Right kidney (tissue), 1 donor: ENCODE data around the gene GCNT2.
"Not testable (repeated sequence)": the region's sequence is repeated elsewhere in the genome, so short reads cannot be mapped to it uniquely, and the experiment has no call there.

Source experiments
- DNase-seq: peaks from one replicate; pipeline ENCODE4 v3.0.0-alpha.2; 2016

GCNT2 gene

DNA sequence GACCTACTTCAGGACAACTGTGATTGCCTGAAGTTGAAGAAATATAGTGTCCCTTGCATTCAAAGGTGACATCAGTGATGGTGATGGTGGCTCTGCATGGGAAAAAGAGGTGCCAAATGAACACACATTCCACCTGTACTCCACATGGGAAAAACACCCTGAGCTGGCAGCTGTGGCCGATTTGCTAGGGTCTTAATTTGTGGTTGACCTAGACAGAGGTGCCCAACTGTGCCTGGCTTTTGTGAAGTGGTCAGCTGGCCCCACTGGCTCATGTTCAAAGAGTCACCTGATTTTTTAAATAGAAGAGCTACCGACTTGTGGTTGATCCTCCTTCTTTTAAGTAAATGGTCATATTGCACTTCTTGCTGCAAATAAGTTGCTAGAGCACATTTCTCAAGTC lies 7.6 kb upstream of the GCNT2 start:
- no peak for DNase-seq

DNA sequence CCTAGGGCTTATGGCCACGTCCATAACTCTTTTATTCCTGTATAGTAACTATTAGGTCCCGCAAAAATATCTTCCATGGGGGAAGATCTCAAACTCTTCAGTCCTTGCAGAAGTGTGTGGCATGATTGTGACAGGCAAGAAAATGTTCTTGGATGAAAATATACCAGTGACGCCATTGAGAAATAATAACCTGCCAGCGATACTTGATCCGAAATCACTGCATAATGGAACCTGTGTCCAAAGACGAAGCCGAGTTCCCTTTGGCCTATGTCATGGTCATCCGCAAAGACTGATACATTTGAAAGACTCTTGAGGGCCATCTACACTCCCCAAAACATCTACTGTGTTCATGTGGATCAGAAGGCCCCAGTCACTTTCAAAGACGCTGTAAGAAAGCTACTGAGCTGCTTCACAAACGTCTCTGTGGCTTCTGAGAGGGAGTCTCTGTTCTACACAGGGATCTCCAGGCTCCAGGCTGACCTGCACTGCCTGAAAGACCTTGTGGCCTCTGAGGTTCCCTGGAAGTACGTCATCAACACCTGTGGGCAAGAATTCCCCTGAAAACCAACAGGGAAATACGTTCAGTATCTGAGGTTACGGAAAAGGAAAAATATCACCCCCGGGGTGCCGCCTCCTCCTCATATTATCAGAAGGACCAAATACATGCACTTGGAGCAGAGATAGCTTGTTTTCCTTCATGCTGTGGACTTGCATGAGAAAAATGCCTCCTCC lies 6.9 kb upstream of the GCNT2 start:
- DNase-seq, result no peak

DNA sequence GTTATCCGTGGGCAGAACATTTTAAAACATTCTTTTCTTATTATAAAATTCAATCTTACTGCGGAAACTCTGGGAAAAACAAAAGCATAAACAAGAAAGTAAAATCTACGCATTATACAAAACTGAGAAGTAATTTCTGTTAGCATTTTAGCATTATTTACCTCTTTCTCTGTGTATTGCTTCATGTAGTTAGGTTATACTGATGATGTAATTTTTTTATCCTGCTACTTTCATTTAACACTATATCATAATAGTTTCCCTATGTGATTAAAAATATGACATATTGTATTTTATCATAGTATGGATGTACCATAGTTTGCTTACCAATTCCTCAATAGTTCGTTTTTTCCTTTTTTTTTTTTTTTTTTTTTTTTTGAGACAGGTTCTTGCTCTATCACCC lies 4.2 kb upstream of the GCNT2 start:
- DNase-seq, result no peak

DNA sequence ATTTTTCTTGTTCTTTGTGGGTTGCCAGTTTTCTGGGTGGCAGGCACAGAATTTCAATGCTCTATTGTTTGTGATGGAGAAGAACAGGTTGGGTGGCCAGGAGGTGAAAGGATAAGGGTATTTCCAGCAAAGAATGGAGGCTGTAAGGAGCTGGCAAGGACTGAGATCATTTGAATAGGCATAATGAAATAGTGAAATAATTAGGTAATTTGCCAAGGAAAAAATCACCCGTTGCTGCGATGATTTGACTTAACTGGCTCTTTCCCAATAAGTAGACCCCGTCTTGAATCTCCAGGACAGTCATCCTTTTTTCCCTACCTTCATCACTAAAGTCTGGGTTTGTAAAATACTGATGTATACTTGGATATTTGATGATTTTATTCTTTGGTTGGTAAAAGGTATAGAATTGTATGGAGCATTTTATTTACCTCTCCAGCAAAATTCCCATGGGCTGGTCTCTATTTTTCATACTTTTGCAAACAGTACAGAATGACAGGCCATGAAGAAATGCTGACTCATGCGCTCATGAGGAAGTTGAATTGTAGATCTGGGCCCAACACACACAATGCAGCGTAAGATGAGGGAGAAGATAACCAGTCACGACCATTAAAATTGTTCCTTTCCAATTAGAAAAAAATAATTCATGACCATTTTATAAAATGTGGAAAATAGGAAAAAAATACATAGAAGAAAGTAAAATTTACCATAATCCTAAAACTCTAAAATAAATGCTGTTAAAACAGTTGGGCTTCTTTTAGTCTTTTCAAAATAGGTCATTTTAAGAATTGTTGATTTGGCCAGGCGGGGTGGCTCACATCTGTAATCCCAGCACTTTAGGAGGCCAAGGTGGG lies 2.4 kb upstream of the GCNT2 start:
- DNase-seq, result no peak

DNA sequence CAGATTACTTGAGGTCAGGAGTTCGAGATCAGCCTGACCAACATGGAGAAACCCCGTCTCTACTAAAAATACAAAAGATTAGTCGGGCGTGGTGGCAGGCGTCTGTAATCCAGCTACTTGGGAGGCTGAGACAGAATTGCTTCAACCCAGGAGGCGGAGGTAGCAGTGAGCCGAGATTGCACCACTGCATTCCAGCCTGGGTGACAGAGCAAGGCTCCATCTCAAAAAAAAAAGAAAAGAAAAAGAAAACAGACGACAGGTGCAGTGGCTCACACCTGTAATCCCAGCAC lies 1.8 kb upstream of the GCNT2 start:
- DNase-seq, result not testable (repeated sequence)

DNA sequence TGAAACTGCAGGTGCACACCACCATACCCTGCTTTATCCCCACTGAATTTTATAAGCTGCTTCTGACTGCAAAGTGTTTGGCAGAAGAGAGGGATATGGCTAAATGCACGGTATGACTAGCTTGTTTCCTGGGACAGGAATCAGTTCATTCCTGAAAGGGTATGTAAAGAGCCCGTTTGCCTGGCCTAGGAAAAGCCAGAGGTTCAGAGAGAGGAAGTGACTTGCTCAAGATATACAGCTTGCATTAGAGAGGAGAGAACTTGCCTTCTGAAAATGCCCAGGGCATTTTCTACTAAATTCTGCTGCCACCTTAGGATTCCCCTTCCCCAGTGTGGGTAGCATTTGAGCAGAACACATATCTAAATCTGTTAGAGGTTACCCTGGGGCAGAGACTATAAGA lies 683 bp upstream of the GCNT2 start:
- no peak for DNase-seq

DNA sequence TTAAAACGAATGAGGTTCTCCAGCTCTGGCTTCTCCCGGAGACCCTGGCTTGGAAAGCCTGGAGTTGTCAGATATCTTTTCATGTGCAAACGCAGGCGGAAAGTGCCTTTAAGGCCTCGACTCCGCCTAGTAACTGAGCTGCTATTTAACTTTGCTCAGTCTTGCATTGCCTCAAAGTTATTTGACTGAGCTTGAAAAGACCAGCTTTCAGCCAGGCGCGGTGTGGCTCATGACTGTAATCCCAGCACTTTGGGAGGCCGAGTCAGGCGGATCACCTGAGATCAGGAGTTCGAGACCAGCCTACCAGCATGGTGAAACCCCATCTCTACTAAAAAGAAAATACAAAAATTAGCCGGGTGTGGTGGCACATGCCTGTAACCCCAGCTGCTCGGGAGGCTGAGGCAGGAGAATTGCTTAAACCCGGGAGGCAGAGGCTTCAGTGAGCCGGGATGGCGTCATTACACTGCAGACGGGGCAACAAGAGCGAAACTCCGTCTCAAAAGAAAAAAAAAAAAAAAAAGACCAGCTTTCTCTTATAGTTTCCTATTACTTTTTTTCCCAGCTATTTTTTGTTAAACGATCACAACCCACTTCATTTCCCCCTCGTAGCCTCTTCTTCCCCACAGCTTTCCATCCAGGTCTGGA lies 1.9 kb downstream of the GCNT2 start:
- no peak for DNase-seq

DNA sequence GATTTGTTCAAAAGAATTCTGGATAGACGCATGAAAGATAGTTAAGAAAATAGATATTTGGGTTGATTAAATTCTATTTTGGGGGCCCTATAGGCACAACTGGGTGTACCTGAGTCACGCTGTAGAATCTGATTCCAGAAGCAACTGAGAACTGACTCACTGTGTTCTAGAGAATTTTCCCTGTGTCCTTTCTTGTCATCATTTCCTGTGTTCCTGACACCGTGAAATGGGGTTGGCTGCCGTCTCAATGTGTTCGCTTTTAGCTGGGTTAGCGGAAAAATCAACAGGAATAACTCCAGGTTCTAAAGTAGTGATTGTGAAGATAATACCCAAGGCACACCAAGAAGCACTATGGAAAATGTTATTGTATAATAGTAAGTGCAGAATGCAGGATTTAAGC lies 5.0 kb downstream of the GCNT2 start:
- no peak for DNase-seq

DNA sequence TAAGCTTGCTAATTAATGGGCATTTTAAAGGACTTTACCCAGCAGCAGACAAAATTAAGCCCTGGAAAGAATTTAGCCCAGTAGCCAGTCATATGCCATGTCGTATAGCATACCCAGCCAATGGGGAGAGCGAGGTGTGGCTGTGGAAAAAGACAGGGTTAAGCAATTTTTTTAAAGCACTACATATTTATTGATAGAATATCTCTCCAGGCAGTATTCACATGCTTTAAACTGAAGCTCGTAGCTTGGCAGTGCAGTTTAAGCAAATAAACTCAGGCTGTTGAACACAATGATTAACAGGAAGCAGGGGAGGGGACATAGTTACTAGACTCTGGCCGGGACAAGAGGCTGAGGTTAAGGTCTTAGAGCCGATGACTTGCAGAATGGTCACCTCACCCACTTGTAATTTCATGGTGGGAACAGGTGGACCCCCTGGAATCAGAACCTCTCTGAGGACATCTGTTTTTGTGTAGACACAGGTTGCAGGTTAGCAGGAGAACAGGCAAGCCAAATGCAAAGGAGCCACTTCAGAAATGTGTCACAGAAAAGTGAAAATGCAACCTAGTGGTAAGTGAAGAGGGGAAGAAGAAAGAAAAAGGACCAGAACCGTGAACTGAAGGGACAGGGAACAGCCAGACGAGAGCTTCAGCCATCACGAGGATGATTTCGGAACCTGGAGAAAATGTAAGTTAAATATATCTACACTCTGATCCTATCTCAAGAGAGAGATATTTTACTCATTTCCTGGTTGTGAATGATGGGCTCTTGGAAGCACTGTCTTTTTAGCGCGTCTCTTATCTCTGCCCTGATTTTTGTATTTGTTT lies 7.2 kb downstream of the GCNT2 start:
- no peak for DNase-seq

DNA sequence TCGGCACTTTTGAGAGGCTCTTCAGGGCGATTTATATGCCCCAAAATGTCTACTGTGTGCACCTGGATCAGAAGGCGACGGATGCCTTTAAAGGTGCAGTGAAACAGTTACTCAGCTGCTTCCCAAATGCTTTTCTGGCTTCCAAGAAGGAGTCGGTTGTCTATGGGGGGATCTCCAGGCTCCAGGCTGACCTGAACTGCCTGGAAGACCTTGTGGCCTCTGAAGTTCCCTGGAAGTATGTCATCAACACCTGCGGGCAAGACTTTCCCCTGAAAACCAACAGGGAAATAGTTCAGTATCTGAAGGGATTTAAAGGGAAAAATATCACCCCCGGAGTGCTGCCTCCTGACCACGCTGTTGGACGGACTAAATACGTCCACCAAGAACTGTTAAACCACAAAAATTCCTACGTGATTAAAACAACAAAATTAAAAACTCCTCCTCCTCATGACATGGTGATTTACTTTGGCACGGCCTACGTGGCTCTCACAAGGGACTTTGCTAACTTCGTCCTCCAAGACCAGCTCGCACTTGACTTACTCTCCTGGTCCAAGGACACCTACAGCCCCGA lies 8.2 kb downstream of the GCNT2 start:
- DNase-seq, result no peak

DNA sequence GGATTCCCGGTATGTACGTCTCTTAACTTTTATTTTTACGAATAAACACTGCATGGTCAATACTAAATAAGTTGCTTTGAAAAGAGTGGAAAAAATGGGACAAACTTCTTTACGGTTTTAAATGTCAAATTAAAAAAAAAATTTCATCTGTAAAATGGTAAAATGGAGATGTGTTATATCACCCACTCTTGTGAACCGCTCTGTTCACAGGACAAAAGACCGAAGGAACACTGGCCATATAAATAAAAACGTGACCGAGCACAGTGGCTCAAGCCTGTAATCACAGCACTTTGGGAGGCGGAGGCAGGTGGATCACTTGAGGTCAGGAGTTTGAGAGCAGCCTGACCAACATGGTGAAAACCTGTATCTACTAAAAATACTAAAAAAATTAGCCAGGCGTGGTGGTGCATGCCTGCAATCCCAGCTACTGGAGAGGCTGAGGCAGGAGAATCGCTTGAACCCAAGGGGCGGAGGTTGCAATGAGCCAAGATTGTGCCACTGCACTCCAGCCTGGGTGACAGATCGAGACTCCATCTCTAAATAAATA lies 8.8 kb downstream of the GCNT2 start:
- not testable (repeated sequence) for DNase-seq

DNA sequence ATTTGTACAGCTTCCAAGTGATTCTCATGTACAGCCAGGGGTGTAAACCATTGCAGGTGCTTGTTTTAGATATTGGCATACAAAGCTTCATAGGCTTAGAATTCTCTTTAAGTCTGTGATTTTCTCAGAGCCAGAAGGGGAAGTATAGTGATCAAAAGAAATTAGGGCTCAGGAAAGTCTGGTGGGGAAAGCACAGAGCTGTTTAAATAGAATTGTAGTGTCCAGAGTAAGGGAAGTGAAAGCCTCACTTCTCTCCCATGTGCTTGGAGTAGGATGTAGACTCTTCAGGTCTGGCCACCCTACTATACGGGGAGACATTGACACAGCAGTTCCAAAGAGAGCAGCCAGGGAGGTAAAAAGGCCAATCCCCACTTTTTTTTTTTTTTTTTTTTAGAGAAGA lies 10.4 kb downstream of the GCNT2 start:
- DNase-seq, result no peak

DNA sequence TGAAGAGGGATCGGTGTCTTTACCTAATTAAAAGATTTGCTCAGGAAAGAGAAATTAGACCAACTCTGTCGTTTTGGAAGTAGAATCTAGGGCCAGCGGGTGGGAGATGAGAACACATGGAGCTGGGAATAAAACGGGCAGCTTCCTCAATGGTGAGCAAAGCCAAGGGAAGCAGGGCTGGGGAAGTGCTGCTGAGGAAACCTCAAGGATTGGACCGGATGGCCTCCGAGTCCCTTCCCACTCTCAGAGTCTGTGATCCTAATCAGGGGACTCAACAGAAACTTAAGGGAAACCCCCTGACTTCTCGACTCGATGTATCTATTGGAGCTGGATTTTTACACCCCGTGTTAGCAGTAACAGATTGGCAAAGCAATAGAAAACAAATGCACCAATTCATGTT lies 10.8 kb downstream of the GCNT2 start:
- no peak for DNase-seq

DNA sequence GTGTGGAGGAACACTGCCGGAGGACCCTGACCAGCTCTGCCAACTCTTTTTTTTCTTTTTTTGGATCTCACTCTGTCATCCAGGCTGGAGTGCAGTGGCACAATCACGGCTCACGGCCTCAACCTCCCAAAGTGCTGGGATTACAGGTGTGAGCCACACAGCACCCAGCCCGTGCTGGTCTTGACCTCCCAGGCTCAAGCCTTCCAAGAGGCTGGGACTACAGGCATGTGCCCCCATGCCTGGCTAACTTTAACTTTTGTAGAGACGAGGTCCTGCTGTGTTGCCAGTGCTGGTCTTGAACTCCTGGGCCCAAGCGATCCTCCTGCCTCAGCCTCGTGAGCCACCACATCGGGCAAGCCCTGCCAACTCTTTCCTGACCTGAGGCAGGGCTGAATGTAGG lies 11.2 kb downstream of the GCNT2 start:
- DNase-seq, result no peak

DNA sequence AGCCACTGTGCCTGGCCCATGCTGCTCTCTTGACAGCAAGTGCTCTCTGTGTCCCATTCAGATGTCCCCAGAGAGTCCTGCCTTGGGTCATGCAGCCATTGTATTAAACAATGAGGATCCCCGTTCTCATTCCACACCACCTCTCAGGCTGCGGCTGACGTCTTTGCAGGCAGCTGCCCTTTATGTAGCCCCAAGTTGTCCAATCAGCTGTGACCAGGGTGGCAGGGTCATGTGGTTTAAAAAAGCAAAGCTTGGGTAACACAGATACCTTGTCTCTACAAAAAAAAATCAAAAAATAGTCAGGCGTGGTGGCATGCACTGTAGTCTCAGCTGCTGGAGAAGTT lies 13.2 kb downstream of the GCNT2 start:
- no peak for DNase-seq

DNA sequence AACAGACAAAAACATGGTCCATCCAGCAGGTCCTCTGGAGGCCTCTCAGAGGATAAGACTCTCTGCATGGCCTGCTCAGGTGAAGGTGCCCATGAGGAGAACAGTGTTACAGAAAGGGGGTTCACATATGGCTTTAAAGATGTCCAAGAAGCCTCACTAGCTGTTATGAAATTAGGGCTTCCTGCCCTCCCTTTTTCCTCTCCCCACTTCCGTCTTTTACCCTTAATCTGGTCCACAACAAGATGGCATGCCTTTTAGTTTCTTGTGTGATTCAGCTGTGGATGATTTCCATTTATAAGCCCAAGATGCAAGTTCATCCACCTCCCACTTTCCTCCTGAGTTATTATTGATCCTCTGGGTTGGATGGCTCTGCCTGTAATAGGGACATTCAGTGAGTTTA lies 14.0 kb downstream of the GCNT2 start:
- DNase-seq, result no peak

DNA sequence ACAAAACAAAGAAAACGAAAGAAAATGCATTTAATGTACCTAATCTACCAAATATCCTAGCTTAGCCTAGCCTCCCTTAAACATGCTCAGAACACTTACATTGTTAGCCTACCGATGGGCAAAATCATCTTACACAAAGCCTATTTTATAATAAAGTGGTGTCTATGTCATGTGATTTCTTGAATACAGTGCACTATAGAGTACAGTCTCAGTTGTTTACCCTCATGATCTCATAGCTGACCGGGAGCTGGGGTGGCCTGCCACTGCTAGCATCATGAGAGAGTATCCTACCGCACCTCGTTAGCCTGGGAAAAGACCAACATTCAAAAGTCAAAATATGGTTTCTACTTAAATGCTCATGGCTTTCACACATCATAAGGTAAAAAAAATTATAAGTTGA lies 16.6 kb downstream of the GCNT2 start:
- no peak for DNase-seq

DNA sequence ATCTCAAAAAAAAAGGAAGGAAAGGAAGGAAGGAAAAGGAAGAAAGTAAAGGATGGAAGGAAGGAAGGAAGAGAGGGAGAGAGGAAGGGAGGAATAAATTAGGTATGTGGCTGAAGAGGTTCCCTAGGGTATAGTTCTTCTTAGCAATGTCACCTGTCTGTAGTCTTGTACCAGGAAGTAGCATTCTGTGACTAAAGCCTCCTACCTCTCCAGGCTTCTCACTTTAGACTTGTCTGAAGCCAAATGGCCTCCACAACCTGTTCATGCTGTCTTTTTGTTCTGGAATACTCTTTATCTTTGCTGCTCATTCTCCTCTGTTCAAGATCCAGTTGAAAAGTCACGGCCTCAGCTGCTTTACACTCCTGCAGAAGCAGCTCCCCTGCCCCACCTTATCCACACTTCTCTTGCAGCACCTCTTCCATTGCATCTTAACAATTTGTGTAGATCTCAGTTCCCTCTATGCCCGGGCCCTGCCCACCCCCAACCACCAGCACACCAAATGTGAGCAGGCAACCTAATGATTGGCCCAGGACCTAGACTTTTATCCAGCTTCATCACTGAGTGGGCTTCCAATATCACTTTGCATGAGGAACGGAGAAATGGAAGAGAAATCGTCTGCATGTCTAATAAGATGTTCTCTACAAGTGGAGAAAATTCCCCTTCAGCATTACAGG lies 19.1 kb downstream of the GCNT2 start:
- no peak for DNase-seq

DNA sequence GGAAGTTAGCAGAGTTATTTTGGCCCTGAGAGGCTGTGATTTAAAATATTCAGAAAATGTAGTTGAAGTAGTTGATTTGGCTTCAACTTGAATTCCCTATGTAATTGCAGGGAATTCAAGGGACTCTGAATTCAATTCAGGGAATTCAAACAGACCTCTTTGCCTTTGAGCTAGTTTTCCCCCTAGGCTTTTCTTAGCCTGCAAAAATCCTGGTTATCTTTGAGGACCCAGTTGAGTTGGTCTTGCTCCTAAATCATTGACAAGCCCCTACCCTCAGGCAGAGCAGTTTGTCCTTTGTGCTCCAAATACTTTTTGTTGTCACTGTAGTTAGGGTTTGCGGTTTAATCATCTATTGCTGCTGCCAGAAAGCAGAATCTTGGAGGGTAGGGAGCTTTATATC lies 20.4 kb downstream of the GCNT2 start:
- DNase-seq, result no peak

DNA sequence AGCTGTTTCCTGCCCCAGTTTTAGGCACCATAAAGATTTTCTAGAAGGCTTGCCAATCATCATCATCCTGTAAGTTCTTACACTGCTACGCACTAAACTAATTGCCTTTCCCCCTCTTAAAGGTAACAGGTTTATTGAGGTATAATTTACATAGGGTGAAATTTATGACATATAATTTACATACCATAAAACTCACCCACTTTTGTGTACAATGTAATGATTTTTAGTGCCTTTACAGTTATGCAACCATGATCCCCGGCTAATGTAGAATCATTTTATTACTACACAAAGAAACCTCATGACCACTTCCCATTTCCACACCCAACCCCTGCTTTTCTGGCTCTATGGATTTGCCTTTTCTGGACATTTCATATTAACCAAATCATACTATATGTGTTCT lies 21.1 kb downstream of the GCNT2 start:
- no peak for DNase-seq

DNA sequence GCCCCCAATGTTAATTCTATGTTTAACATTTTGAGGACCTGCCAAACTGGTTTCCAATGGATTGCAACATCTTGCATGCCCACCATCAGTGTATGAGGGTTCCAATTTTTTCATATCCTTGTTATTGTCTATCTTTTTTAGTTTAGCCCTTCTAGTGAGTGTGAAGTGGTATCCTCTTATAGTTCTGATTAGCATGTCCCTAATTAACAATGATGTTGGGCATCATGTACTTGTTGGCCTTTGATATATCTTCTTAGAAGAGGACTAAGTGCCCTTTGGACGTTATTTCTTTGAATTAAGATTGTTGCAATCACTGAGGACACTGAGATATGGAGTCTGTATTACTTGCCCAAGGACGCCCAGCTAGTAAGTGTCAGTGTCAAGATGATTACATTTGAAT lies 22.3 kb downstream of the GCNT2 start:
- no peak for DNase-seq

DNA sequence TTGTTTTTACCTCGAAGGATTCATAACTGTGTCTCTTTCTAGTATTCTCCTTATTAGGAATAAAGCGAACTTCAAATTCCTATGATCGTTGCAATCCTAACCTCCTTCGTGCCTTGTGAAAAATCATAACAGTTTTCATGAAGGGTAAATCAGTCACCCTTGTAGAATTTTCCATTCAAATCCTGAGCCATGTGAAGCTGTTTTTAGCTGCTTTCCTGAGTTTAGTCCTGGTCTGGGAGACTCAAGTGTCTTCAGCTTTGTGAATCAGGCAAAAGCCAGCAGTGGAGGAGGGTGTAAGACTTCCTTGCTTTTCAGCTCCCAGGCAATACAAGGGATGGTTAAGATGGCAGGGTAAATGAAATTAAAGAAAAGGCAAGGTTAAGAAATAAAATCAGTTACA lies 24.3 kb downstream of the GCNT2 start:
- DNase-seq, result no peak
